Smooth muscle cell (in vitro differentiated cells): Measurements from ENCODE around the gene THAP7. TPM values are rescaled to one million over a fixed set of nuclear protein-coding genes. Genes with fewer than 3 reads are reported as not detected.

Source experiments
- DNase-seq: peaks from one replicate; lab custom pipeline; 2025; ENCODE audit not compliant: unreplicated experiment; lab: John Stamatoyannopoulos, UW
- H2AFZ ChIP-seq: fragments of 200-600 bp; sonication (generic); 2 replicates; pipeline ENCODE4 v1.6.0; 2016; ENCODE audit warnings: antibody characterized with exemption, low read depth, mild to moderate bottlenecking
- H3F3A ChIP-seq: fragments of 200-600 bp; sonication (generic); 2 replicates; pipeline ENCODE4 v1.6.0; 2017; ENCODE audit warnings: antibody characterized with exemption, low read depth
- H3K27ac ChIP-seq: fragments of 200-600 bp; sonication (generic); 2 replicates; pipeline ENCODE4 v1.5.1; 2016; ENCODE audit warnings: low read depth, mild to moderate bottlenecking
- H3K27me3 ChIP-seq: fragments of 200-600 bp; sonication (generic); 2 replicates; pipeline ENCODE4 v1.6.1; 2016; ENCODE audit warnings: low read depth, mild to moderate bottlenecking
- H3K36me3 ChIP-seq: fragments of 200-600 bp; sonication (generic); 2 replicates; pipeline ENCODE4 v1.5.1; 2016; ENCODE audit warnings: low read depth
- H3K4me1 ChIP-seq: fragments of 200-600 bp; sonication (generic); 2 replicates; pipeline ENCODE4 v1.5.1; 2016; ENCODE audit warnings: low read depth
- H3K4me2 ChIP-seq: fragments of 200-600 bp; sonication (generic); 2 replicates; pipeline ENCODE4 v1.6.0; 2016; ENCODE audit warnings: mild to moderate bottlenecking
- H3K4me3 ChIP-seq: fragments of 200-600 bp; sonication (generic); 2 replicates; pipeline ENCODE4 v1.5.1; 2016; ENCODE audit warnings: mild to moderate bottlenecking
- H3K79me2 ChIP-seq: fragments of 200-600 bp; sonication (generic); 2 replicates; pipeline ENCODE4 v1.6.0; 2016; ENCODE audit warnings: low read depth, mild to moderate bottlenecking
- H3K9ac ChIP-seq: fragments of 200-600 bp; sonication (generic); 2 replicates; pipeline ENCODE4 v1.6.0; 2016; ENCODE audit warnings: low read depth
- H3K9me3 ChIP-seq: fragments of 200-600 bp; sonication (generic); replicated peaks from 2 replicates; pipeline ENCODE4 v1.5.1; 2016; ENCODE audit warnings: low read depth
- H4K20me1 ChIP-seq: fragments of 200-600 bp; sonication (generic); 2 replicates; pipeline ENCODE4 v1.6.0; 2016; ENCODE audit warnings: low read depth
- CTCF ChIP-seq: fragments of 200-600 bp; sonication (generic); IDR thresholded peaks from 2 replicates; pipeline ENCODE4 v1.5.1; 2017; ENCODE audit warnings: borderline replicate concordance, mild to moderate bottlenecking, antibody characterized with exemption; ENCODE audit not compliant: insufficient read depth, poor library complexity, severe bottlenecking
- WGBS: methylation state at CpG from one replicate; pipeline ENCODE4 v1.1.7; 2016; ENCODE audit warnings: low lambda C conversion rate; 5-methylcytosine and 5-hydroxymethylcytosine counted together
- polyA plus RNA-seq: library from polyadenylated mRNA; unstranded; fragments of >200 nt; fragmentation: Nextera tagmentation; extraction: Ambion mirVana; gene quantifications from 2 replicates; pipeline ENCODE4 v1.2.1, GENCODE V29; 2016
- total RNA-seq: library from RNA; depleted of rRNA; stranded (reverse); fragments of >200 nt; gene quantifications from 2 replicates; pipeline ENCODE4 v1.2.3, GENCODE V29; 2014

The THAP7 gene
- total and polyA plus RNA-seq, 2 experiments from 2014 or later: 26.8 to 28.0 TPM

DNA sequence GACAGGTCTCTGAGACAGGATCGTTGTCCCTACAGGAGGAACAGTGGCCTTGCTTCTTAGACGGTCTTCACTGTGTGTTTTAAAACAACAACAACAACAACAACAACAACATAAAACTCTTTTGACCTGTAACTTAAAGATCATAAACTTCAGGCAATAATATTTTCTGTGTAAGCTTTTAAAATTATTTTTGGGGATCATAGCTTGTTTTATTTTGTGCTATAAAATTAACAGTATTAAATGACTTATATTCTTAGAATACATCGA lies 48.6 kb downstream of the THAP7 start:
- Histone ChIP-seq H3K27me3 (no peaks in the 10 kb centered on the region), H3K9ac (no peak overlapping the region), H3K27ac (peak overlapping the region; percentile 51), H3K79me2 (peaks cover 26% of the 10 kb centered on the region), H3K4me1 (peaks cover 3% of the 10 kb centered on the region), H3K4me3 (no peak overlapping the region), H3F3A (peaks cover 20% of the 10 kb centered on the region), H3K4me2 (no peak overlapping the region), H3K9me3 (no peaks in the 10 kb centered on the region), H4K20me1 (peaks cover 76% of the 10 kb centered on the region), H3K36me3 (no peaks in the 10 kb centered on the region), H2AFZ (no peak overlapping the region)
- no peak for DNase-seq
- 95% methylated on average over 3 of the region's 3 CpGs for WGBS
- no peak for TF ChIP-seq CTCF

DNA sequence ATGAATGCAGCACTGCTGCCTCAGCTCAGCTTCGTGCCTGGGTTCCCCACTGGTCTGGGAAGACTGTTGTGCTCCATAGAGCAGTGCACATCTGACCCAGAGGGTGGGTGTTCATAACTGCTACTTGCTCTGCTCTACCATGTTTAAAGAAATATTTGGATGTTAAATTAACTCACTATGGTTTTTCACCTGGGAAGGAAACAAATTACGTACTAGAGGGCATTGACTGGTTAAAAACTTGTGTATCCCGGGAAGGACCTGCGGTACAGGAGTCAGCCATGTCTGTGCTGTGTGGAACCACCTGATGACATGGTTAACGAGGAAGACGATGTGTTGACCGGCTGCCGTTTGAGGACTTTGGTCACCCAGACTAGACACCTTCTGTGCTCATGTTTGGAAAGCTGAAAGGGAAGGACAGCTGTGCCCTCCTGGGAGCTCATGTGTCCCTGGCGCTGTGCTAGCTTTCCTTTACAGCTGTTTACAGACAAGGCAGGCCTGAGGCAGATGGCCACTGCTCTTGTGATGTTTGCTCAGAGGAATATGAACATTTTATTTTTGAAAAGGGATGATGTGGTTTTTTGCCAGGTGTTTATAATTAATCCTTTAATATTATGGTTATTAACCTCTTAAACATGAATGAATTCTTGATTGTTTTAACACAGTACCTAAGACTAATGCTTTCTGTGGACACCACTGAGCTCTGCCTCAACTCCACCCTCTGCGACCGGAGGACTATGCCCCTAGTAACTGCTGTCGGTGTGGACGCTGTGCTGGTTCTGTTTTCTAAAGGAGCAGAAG lies 49.2 kb downstream of the THAP7 start:
- no peak for DNase-seq
- no peak overlapping the region for H3K4me2 ChIP-seq
- no peaks in the 10 kb centered on the region for H3K9me3 ChIP-seq
- H2AFZ ChIP-seq: no peak overlapping the region
- 96% methylated on average over 13 of the region's 13 CpGs for WGBS
- no peak overlapping the region for H3K4me3 ChIP-seq
- peaks cover under 1% of the 10 kb centered on the region for H3K4me1 ChIP-seq
- no peaks in the 10 kb centered on the region for H3K27me3 ChIP-seq
- TF ChIP-seq CTCF: no peak
- H3K79me2 ChIP-seq: peaks cover 31% of the 10 kb centered on the region
- peaks cover 81% of the 10 kb centered on the region for H4K20me1 ChIP-seq
- no peaks in the 10 kb centered on the region for H3K36me3 ChIP-seq
- no peak overlapping the region for H3K9ac ChIP-seq
- peaks cover 20% of the 10 kb centered on the region for H3F3A ChIP-seq
- peak overlapping the region; percentile 19 for H3K27ac ChIP-seq

DNA sequence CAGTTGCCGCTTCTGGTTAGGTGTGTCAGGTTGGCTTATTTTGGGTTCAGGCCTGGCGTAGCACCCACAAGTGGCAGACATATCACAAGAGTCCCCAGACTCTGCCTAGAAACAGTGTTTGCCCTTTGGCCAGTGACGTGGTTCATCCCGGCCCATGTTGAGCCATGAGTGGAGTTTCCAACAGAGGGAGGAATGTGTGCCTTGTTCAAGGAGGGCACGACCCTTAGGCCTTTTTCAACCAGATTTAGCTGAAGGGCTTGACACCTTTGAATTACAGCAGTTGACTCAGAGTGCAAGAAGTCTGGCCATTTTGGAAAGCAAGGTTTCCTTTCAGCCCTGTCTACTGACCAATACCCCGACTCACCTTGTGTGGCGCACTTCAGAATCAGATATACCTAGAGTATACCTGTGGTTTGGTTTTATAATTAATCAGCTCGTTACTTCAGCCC lies 50.0 kb downstream of the THAP7 start:
- 95% methylated on average over 8 of the region's 8 CpGs for WGBS
- Histone ChIP-seq H3K36me3 (no peaks in the 10 kb centered on the region), H3K27ac (peak overlapping the region; percentile 19), H3K4me2 (no peak overlapping the region), H3K9ac (no peak overlapping the region), H3K27me3 (no peaks in the 10 kb centered on the region), H3F3A (peaks cover 20% of the 10 kb centered on the region), H3K4me3 (no peak overlapping the region), H4K20me1 (peaks cover 89% of the 10 kb centered on the region), H3K4me1 (no peaks in the 10 kb centered on the region), H3K9me3 (no peaks in the 10 kb centered on the region), H2AFZ (no peak overlapping the region), H3K79me2 (peaks cover 39% of the 10 kb centered on the region)
- no peak for DNase-seq
- TF ChIP-seq CTCF: no peak
